Sigmoid colon (tissue), 4 donors: ENCODE results near the gene MTCL1.

Experiments used
- CTCF ChIP-seq, 4 experiments: fragments of 450-650 bp in 3 of 4; fragments of 200-600 bp in 1 of 4; IDR thresholded peaks; one replicate each; pipeline ENCODE4 v1.5.1; 2016 to 2019; ENCODE audit warnings: antibody characterized with exemption in 4 of 4, mild to moderate bottlenecking in 3 of 4, moderate library complexity in 2 of 4
- POLR2A ChIP-seq, 2 donors: fragments of 450-650 bp; IDR thresholded peaks; one replicate each; pipeline ENCODE4 v1.6.1; 2016; ENCODE audit warnings: antibody characterized with exemption in 2 of 2, mild to moderate bottlenecking in 2 of 2, moderate library complexity in 2 of 2
- POLR2AphosphoS5 ChIP-seq, 4 donors: sonication (generic); formaldehyde crosslinking; IDR thresholded peaks; one replicate each; pipeline ENCODE4 v1.6.1; 2017; ENCODE audit warnings: antibody characterized with exemption in 4 of 4

- TF ChIP-seq CTCF (IDR thresholded peaks at IDR 0.05): no peak
- no peak for TF ChIP-seq POLR2AphosphoS5 (IDR thresholded peaks at IDR 0.05)
- no peak for TF ChIP-seq POLR2A (IDR thresholded peaks at IDR 0.05)
Observed at GRCh38 chr18:8769509-8770095, 64.2 kb downstream of the MTCL1 start.
